ENCODE results near the gene PSG3.
"Not testable (repeated sequence)": the region's sequence is repeated elsewhere in the genome, so short reads cannot be mapped to it uniquely, and the experiment has no call there.

Gene PSG3

GRCh38 chr19:42758667-42759066 lies 18.4 kb upstream of the PSG3 start:
- H3K4me3 ChIP-seq (ENCODE audit: low read depth, low read length); DNase-seq (ENCODE audit: low read depth): not testable (repeated sequence)
- TF ChIP-seq CTCF (IDR thresholded peaks at IDR 0.05; ENCODE audit: low read depth, low read length, missing control alignments), result peak; percentile 47

GRCh38 chr19:42752246-42752645 lies 12.0 kb upstream of the PSG3 start:
- not testable (repeated sequence) for H3K4me3 ChIP-seq (ENCODE audit: low read depth, low read length); DNase-seq (ENCODE audit: low read depth)

GRCh38 chr19:42741726-42742607 lies 1.7 kb upstream of the PSG3 start:
- peak; percentile 59 for TF ChIP-seq CTCF (IDR thresholded peaks at IDR 0.05; ENCODE audit: low read depth, low read length, missing control alignments)
- not testable (repeated sequence) for DNase-seq (ENCODE audit: low read depth); H3K4me3 ChIP-seq (ENCODE audit: low read depth, low read length)

GRCh38 chr19:42737581-42738011 lies 2.7 kb downstream of the PSG3 start:
- DNase-seq (ENCODE audit: low read depth); H3K4me3 ChIP-seq (ENCODE audit: low read depth, low read length): not testable (repeated sequence)

GRCh38 chr19:42728341-42728740 lies 11.9 kb downstream of the PSG3 start:
- not testable (repeated sequence) for DNase-seq (ENCODE audit: low read depth); H3K4me3 ChIP-seq (ENCODE audit: low read depth, low read length)

- not testable (repeated sequence) for DNase-seq (ENCODE audit: low read depth); H3K4me3 ChIP-seq (ENCODE audit: low read depth, low read length)
Measured at GRCh38 chr19:42714000-42714399, 26.3 kb downstream of the PSG3 start.

GRCh38 chr19:42712753-42713152 lies 27.5 kb downstream of the PSG3 start:
- DNase-seq (ENCODE audit: low read depth); H3K4me3 ChIP-seq (ENCODE audit: low read depth, low read length): not testable (repeated sequence)

- not testable (repeated sequence) for H3K4me3 ChIP-seq (ENCODE audit: low read depth, low read length); DNase-seq (ENCODE audit: low read depth)
Measured at GRCh38 chr19:42710986-42711385, 29.3 kb downstream of the PSG3 start.

- H3K4me3 ChIP-seq (ENCODE audit: low read depth, low read length), result no peak overlapping the region
- no peak for DNase-seq (ENCODE audit: low read depth)
- TF ChIP-seq CTCF (IDR thresholded peaks at IDR 0.05; ENCODE audit: low read depth, low read length, missing control alignments), result no peak
Measured at GRCh38 chr19:42697884-42698283, 42.4 kb downstream of the PSG3 start.

- TF ChIP-seq CTCF (IDR thresholded peaks at IDR 0.05; ENCODE audit: low read depth, low read length, missing control alignments), result no peak
- no peak overlapping the region for H3K4me3 ChIP-seq (ENCODE audit: low read depth, low read length)
- no peak for DNase-seq (ENCODE audit: low read depth)
Measured at GRCh38 chr19:42695811-42696503, 44.3 kb downstream of the PSG3 start.
